GM18951 (cell line): Measurements from ENCODE around the gene ADI1.

Source experiments
- POLR2A ChIP-seq: IDR thresholded peaks from 4 replicates; pipeline ENCODE4 v1.6.1; 2011; ENCODE audit warnings: mild to moderate bottlenecking; ENCODE audit not compliant: insufficient read length, insufficient read depth; ENCODE audit errors: extremely low read depth
- in situ Hi-C: fragments of 300-500 bp; cut with MboI; formaldehyde crosslinking; loops from one replicate; pipeline ENCODE4 v1.12.0; 2022; ENCODE audit warnings: low sequenced_read_pairs, mixed read lengths, inconsistent platforms; ENCODE audit not compliant: unreplicated experiment

Gene ADI1

GRCh38 chr2:3519255-3520205 lies at the start of gene ADI1:
TSS of gene ADI1 (minus strand) at chr2:3519531. CDS start at chr2:3519487, 44 bp downstream.
- in situ Hi-C loops: no loop called here
- TF ChIP-seq POLR2A: peak; percentile 87

GRCh38 chr2:3566806-3567205 lies 47.5 kb upstream of the ADI1 start:
- in situ Hi-C loops: no loop called here
- TF ChIP-seq POLR2A: no peak

- no peak for TF ChIP-seq POLR2A
- in situ Hi-C loops: no loop called here
Measured at GRCh38 chr2:3565117-3565516, 45.8 kb upstream of the ADI1 start.

- in situ Hi-C loops: no loop called here
- TF ChIP-seq POLR2A: no peak
Measured at GRCh38 chr2:3563521-3563976, 44.2 kb upstream of the ADI1 start.

GRCh38 chr2:3558205-3559014 lies 39.1 kb upstream of the ADI1 start, which contains the start of gene RNASEH1:
TSS of gene RNASEH1 (minus strand) at chr2:3558333. CDS start at chr2:3558260, 73 bp downstream.
- peak; percentile 91 for TF ChIP-seq POLR2A
- in situ Hi-C loops: no loop called here

- in situ Hi-C loops: no loop called here
Measured at GRCh38 chr2:3557639-3558204, 38.4 kb upstream of the ADI1 start.

GRCh38 chr2:3553946-3554345 lies 34.6 kb upstream of the ADI1 start:
- TF ChIP-seq POLR2A: no peak
- in situ Hi-C loops: no loop called here

More at GRCh38 chr2:3557639-3558204, 38.4 kb upstream of the ADI1 start:
- TF ChIP-seq POLR2A: no peak

GRCh38 chr2:3547915-3548314 lies 28.6 kb upstream of the ADI1 start:
- no peak for TF ChIP-seq POLR2A
- in situ Hi-C loops: no loop called here

- no peak for TF ChIP-seq POLR2A
- in situ Hi-C loops: no loop called here
Measured at GRCh38 chr2:3545788-3546478, 26.6 kb upstream of the ADI1 start.

- TF ChIP-seq POLR2A: no peak
- in situ Hi-C loops: no loop called here
Measured at GRCh38 chr2:3543023-3543683, 23.8 kb upstream of the ADI1 start.

- in situ Hi-C loops: no loop called here
- TF ChIP-seq POLR2A: no peak
Measured at GRCh38 chr2:3542107-3542506, 22.8 kb upstream of the ADI1 start.

- no peak for TF ChIP-seq POLR2A
- in situ Hi-C loops: no loop called here
Measured at GRCh38 chr2:3539836-3540235, 20.5 kb upstream of the ADI1 start.
